Measurements from ENCODE around the gene TOB1. TPM values are rescaled to one million over a fixed set of nuclear protein-coding genes. Genes with fewer than 3 reads are reported as not detected.

TOB1 gene
- total RNA-seq, 1 experiment from 2014 or later, result 31.6 TPM

- Histone ChIP-seq H2BK12ac (ENCODE audit: insufficient read length, low read depth, low read length) (no peak overlapping the region), H3K56ac (ENCODE audit: insufficient read length, low read depth, low read length) (no peak overlapping the region), H3K9ac (ENCODE audit: extremely low read depth, insufficient read length, low read length) (no peak overlapping the region), H4K91ac (ENCODE audit: insufficient read length, low read depth, low read length) (no peak overlapping the region), H4K5ac (ENCODE audit: insufficient read length, low read depth, low read length) (no peak overlapping the region), H3K4me2 (ENCODE audit: insufficient read depth, insufficient read length, low read length) (no peak overlapping the region), H3K4ac (ENCODE audit: low read depth, low read length) (no peak overlapping the region), H2BK15ac (ENCODE audit: low read depth, low read length) (no peak overlapping the region), H3K9me3 (ENCODE audit: control insufficient read depth, low read depth, low read length) (no peaks in the 10 kb centered on the region), H3T11ph (ENCODE audit: low read length) (no peak overlapping the region), H3K79me1 (ENCODE audit: insufficient read depth, low read depth, low read length, poor library complexity, severe bottlenecking) (no peaks in the 10 kb centered on the region), H3K23me2 (ENCODE audit: insufficient read length, low read depth, low read length, poor library complexity, severe bottlenecking) (no peaks in the 10 kb centered on the region), H2BK120ac (ENCODE audit: low read depth, low read length, poor library complexity, severe bottlenecking) (no peak overlapping the region), H4K20me1 (ENCODE audit: control insufficient read depth, insufficient read depth, insufficient read length) (no peaks in the 10 kb centered on the region), H3K23ac (ENCODE audit: insufficient read length, low read depth, low read length) (no peak overlapping the region), H3K4me1 (ENCODE audit: insufficient read depth, low read length) (no peaks in the 10 kb centered on the region), H2BK20ac (ENCODE audit: low read depth, low read length, poor library complexity, severe bottlenecking) (no peak overlapping the region), H2AK5ac (ENCODE audit: insufficient read length, low read length) (no peak overlapping the region), H2AFZ (ENCODE audit: low read length) (no peak overlapping the region), H4K8ac (replicated peaks; ENCODE audit: insufficient read length, low read depth, low read length) (no peak overlapping the region), H3K14ac (ENCODE audit: insufficient read depth, low read length) (no peak overlapping the region), H3K27me3 (ENCODE audit: insufficient read depth, low read length) (no peaks in the 10 kb centered on the region), H3K18ac (ENCODE audit: insufficient read length, low read depth, low read length) (no peak overlapping the region), H3K27ac (ENCODE audit: insufficient read length, low read depth, low read length) (no peak overlapping the region), H3K79me2 (ENCODE audit: insufficient read depth, low read length) (no peaks in the 10 kb centered on the region), H2BK5ac (ENCODE audit: insufficient read length, low read length) (no peak overlapping the region)
- TF ChIP-seq, protein P1, sequence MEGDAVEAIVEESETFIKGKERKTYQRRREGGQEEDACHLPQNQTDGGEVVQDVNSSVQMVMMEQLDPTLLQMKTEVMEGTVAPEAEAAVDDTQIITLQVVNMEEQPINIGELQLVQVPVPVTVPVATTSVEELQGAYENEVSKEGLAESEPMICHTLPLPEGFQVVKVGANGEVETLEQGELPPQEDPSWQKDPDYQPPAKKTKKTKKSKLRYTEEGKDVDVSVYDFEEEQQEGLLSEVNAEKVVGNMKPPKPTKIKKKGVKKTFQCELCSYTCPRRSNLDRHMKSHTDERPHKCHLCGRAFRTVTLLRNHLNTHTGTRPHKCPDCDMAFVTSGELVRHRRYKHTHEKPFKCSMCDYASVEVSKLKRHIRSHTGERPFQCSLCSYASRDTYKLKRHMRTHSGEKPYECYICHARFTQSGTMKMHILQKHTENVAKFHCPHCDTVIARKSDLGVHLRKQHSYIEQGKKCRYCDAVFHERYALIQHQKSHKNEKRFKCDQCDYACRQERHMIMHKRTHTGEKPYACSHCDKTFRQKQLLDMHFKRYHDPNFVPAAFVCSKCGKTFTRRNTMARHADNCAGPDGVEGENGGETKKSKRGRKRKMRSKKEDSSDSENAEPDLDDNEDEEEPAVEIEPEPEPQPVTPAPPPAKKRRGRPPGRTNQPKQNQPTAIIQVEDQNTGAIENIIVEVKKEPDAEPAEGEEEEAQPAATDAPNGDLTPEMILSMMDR (conservative IDR thresholded peaks at IDR 0.05), result no peak
- Mint-ChIP-seq H3K27me3 (ENCODE audit: low read depth) (no peaks in the 10 kb centered on the region), H3K27ac (peak overlapping the region in 2 of 3 experiments; percentile 75 to 90; a peak in 2 of 7 replicates), H3K4me1 (peaks cover 45 to 66% of the 10 kb centered on the region in 2 experiments), H3K4me3 (no peak overlapping the region), H3K36me3 (ENCODE audit: insufficient read depth in 1 of 3, low read depth in 3 of 3) (no peaks in the 10 kb centered on the region; a peak in 2 of 7 replicates), H3K9me3 (no peaks in the 10 kb centered on the region)
- WGBS (ENCODE audit: extremely low coverage, insufficient read length, low lambda C conversion rate), result no CpG with 5 or more reads among the region's 7 CpGs
- DNase-seq, result peak; percentile 31
These were observed 28.7 kb downstream of the TOB1 start for GRCh38 chr17:50837286-50837979.

Measured in H9 (cell line).